HCT116 (cell line): ENCODE data around the gene GK. TPM values are rescaled to one million over a fixed set of nuclear protein-coding genes. Genes with fewer than 3 reads are reported as not detected.
A peak's percentile ranks its signal among the peaks of the same experiment; 100 is the strongest.

Source experiments
- ATAC-seq: fragments of 200-7000 bp; cut with Tn5 transposase; 2 replicates; pipeline ENCODE4 v1.9.1; 2020; ENCODE audit warnings: mild to moderate bottlenecking, moderate library complexity
- Bru-seq: library from RNA; stranded (reverse); fragments of 400-500 nt; gene quantifications from one replicate; lab custom pipeline; 2021; lab: Mats Ljungman, UMichigan
- BruChase-seq, 2 experiments: library from RNA; stranded (reverse); fragments of 400-500 nt; gene quantifications; one replicate each; lab custom pipeline; 2021; lab: Mats Ljungman, UMichigan
- BruUV-seq: library from RNA; stranded (reverse); fragments of 400-500 nt; replicated peaks from 2 replicates; lab custom pipeline; 2021; lab: Mats Ljungman, UMichigan
- CTCF ChIA-PET: fragments of 300-600 bp; sonication (Branson Sonifier 250); formaldehyde crosslinking; loops from one replicate; lab custom pipeline; 2021; ENCODE audit warnings: antibody characterized with exemption; lab: Charles Lee
- POLR2A ChIA-PET: fragments of 300-600, 350-600 bp; sonication (Branson Sonifier 250); formaldehyde crosslinking; loops from one replicate; lab custom pipeline; 2021; ENCODE audit warnings: antibody characterized with exemption; lab: Charles Lee
- RAD21 ChIA-PET, 2 experiments: fragments of 300-600 bp; sonication (Branson Sonifier 250); formaldehyde crosslinking; loops; one replicate each; lab custom pipeline; 2023; ENCODE audit warnings: low total read pairs in 2 of 2; ENCODE audit not compliant: uncharacterized antibody in 2 of 2, unreplicated experiment in 2 of 2, low non-redundant PET in 1 of 2; lab: Charles Lee
- DNase-seq: peaks from one replicate; pipeline ENCODE4 v3.0.0-alpha.2; 2010; ENCODE audit warnings: low read depth, low spot score
- H2AFZ ChIP-seq: fragments of 200-600 bp; shearing (Covaris generic), sonication (generic); 2 replicates; pipeline ENCODE4 v1.6.1; 2017; ENCODE audit warnings: low read depth, mixed run types, mixed read lengths, antibody characterized with exemption, low read length; ENCODE audit not compliant: poor library complexity, severe bottlenecking
- H3K27ac ChIP-seq: 2 replicates; pipeline ENCODE4 v1.5.1; 2012; ENCODE audit warnings: low read depth, low read length
- H3K27me3 ChIP-seq: fragments of 200-600 bp; sonication (generic); 2 replicates; pipeline ENCODE4 v1.6.1; 2016; ENCODE audit warnings: mixed run types, low read length, mixed read lengths; ENCODE audit not compliant: insufficient read depth
- H3K36me3 ChIP-seq, 2 experiments: fragments of 200-500 bp in 1 of 2; fragments of 200-600 bp in 1 of 2; sonication (Bioruptor generic) in 1 of 2; sonication (generic) in 1 of 2; 2 replicates each; pipeline versions ENCODE4 v1.5.1 to v1.6.1; 2014 to 2016; ENCODE audit warnings: low read length in 2 of 2, inconsistent platforms in 1 of 2, mixed read lengths in 1 of 2, mixed run types in 1 of 2; ENCODE audit not compliant: insufficient read depth in 2 of 2, control insufficient read depth in 1 of 2
- H3K4me1 ChIP-seq, 2 experiments: fragments of 200-600 bp in 1 of 2; sonication (generic) in 1 of 2; 2 replicates each; pipeline versions ENCODE4 v1.5.1 to v1.6.1; 2012 to 2017; ENCODE audit warnings: low read length in 2 of 2, inconsistent platforms in 1 of 2, mild to moderate bottlenecking in 1 of 2, mixed read lengths in 1 of 2, mixed run types in 1 of 2, moderate library complexity in 1 of 2; ENCODE audit not compliant: insufficient read depth in 2 of 2, control insufficient read depth in 1 of 2
- H3K4me2 ChIP-seq: fragments of 200-600 bp; sonication (generic); 2 replicates; pipeline ENCODE4 v1.6.1; 2017; ENCODE audit warnings: mixed run types, low read length, mixed read lengths
- H3K4me3 ChIP-seq, 2 experiments: fragments of 200-600 bp in 1 of 2; sonication (generic) in 1 of 2; replicated peaks in 1 of 2; 2 replicates each; pipeline ENCODE4 v1.5.1; 2011 to 2016; ENCODE audit warnings: low read length in 2 of 2, control low read depth in 1 of 2, low read depth in 1 of 2, mild to moderate bottlenecking in 1 of 2, mixed read lengths in 1 of 2, mixed run types in 1 of 2
- H3K79me2 ChIP-seq: fragments of 200-600 bp; sonication (generic); 2 replicates; pipeline ENCODE4 v1.6.1; 2017; ENCODE audit warnings: mild to moderate bottlenecking, mixed run types, low read length, moderate library complexity, mixed read lengths; ENCODE audit not compliant: insufficient read depth
- H3K9ac ChIP-seq: fragments of 200-600 bp; sonication (generic); 2 replicates; pipeline ENCODE4 v1.6.1; 2016; ENCODE audit warnings: low read length, mixed read lengths
- H3K9me2 ChIP-seq: fragments of 200-600 bp; sonication (generic), shearing (Covaris generic); 2 replicates; pipeline ENCODE4 v1.6.1; 2017; ENCODE audit warnings: mixed run types, mild to moderate bottlenecking, moderate library complexity; ENCODE audit not compliant: insufficient read depth
- H3K9me3 ChIP-seq, 2 experiments: fragments of 200-500 bp in 1 of 2; fragments of 200-600 bp in 1 of 2; sonication (Bioruptor generic) in 1 of 2; sonication (generic) in 1 of 2; 2 replicates each; pipeline ENCODE4 v1.6.1; 2014 to 2017; ENCODE audit warnings: low read length in 2 of 2, mixed read lengths in 2 of 2, inconsistent platforms in 1 of 2, low read depth in 1 of 2, mild to moderate bottlenecking in 1 of 2, mixed run types in 1 of 2, moderate library complexity in 1 of 2; ENCODE audit not compliant: control insufficient read depth in 1 of 2, insufficient read depth in 1 of 2
- H4K20me1 ChIP-seq: fragments of 200-600 bp; sonication (generic), shearing (Covaris generic); 2 replicates; pipeline ENCODE4 v1.6.1; 2017; ENCODE audit warnings: mixed run types, mild to moderate bottlenecking, moderate library complexity; ENCODE audit not compliant: insufficient read depth
- CEBPB ChIP-seq: IDR thresholded peaks from 2 replicates; pipeline ENCODE4 v1.6.1; 2012; ENCODE audit warnings: low read depth
- EZH2 ChIP-seq: fragments of 200-600 bp; sonication (generic); IDR thresholded peaks from 2 replicates; pipeline ENCODE4 v1.6.1; 2017; ENCODE audit warnings: antibody characterized with exemption, mixed run types
- EZH2phosphoT487 ChIP-seq: fragments of 200-600 bp; IDR thresholded peaks from 2 replicates; pipeline ENCODE4 v1.6.1; 2018; ENCODE audit warnings: antibody characterized with exemption, borderline replicate concordance
- FOSL1 ChIP-seq: IDR thresholded peaks from 2 replicates; pipeline ENCODE4 v1.6.1; 2012; ENCODE audit warnings: low read depth
- MAX ChIP-seq: IDR thresholded peaks from 2 replicates; pipeline ENCODE4 v1.6.1; 2012
- SIN3A ChIP-seq: IDR thresholded peaks from 2 replicates; pipeline ENCODE4 v1.6.1; 2012; ENCODE audit warnings: low read depth
- ZBTB33 ChIP-seq: IDR thresholded peaks from 2 replicates; pipeline ENCODE4 v1.6.1; 2011; ENCODE audit warnings: mild to moderate bottlenecking, low read length, moderate library complexity; ENCODE audit not compliant: insufficient replicate concordance; ENCODE audit errors: extremely low read depth
- ZFX ChIP-seq: fragments of 450-650 bp; IDR thresholded peaks from 2 replicates; pipeline ENCODE4 v1.6.1; 2017
- intact Hi-C: fragments of 100-400 bp; cut with micrococcal nuclease; formaldehyde crosslinking; loops from 2 replicates; pipeline ENCODE4 v1.10.0; 2022
- long read RNA-seq: library from polyadenylated mRNA; unstranded; transcript quantifications from one replicate; pipeline ENCODE4 v2.0.0, GENCODE V29; 2021; ENCODE audit not compliant: unreplicated experiment
- polyA plus RNA-seq: library from polyadenylated mRNA; unstranded; fragments of >200 nt; gene quantifications from 2 replicates; pipeline ENCODE4 v1.2.1, GENCODE V29; 2012; ENCODE audit warnings: missing spikeins
- total RNA-seq: library from RNA; stranded (reverse); gene quantifications from one replicate; pipeline ENCODE4 v1.2.1, GENCODE V29; 2021; ENCODE audit not compliant: unreplicated experiment

The GK gene
- total RNA-seq (4.3 TPM), Bru-seq, nascent RNA (percentile 38 among the genes with signal in this experiment), BruChase-seq, experiment 1, labeled RNA remaining after a 6-hour chase (percentile 38 among the genes with signal in this experiment), BruChase-seq, experiment 2, labeled RNA remaining after a 2-hour chase (percentile 40 among the genes with signal in this experiment)
- 1.4 and 2.2 TPM in 2 replicates for polyA plus RNA-seq
- long read RNA-seq, transcript GK-203 (20 exons, 3,707 nt): major isoform, 11 of 23 reads
- long read RNA-seq, transcript GK-204 (19 exons, 2,063 nt): minor isoform, 6 of 23 reads
- long read RNA-seq, partial matches to known transcripts: 1 of 23 reads
- long read RNA-seq, other reads (novel, unspliced or antisense): 5 of 23 reads

- intact Hi-C loops: no loop called here
- ATAC-seq: peak; percentile 8; the same call in 1 of the 2 replicates
- RAD21 ChIA-PET: no interaction called here
- 0 out of 2 replicates have a peak within 1 kb of the TSS, but pooled peaks have one; percentile 32 for H3K27ac ChIP-seq
- no peaks in the 10 kb centered on the region for H3K27me3 ChIP-seq
- peak within 1 kb of the TSS; percentile 45 to 58 for H3K4me3 ChIP-seq
- no peak for TF ChIP-seq SIN3A
- no peak for TF ChIP-seq EZH2
- TSS peak; percentile 69 for BruUV-seq
- no peak for DNase-seq
- no peaks in the 10 kb centered on the region for H3K9me3 ChIP-seq
- POLR2A ChIA-PET: no interaction called here
- peaks cover 0 to 18% of the 10 kb centered on the region in 2 experiments; a peak in 1 of 4 replicates for H3K4me1 ChIP-seq
- peak within 1 kb of the TSS; percentile 56 for H2AFZ ChIP-seq
- H3K9ac ChIP-seq: peak within 1 kb of the TSS; percentile 56
- no peaks in the 10 kb centered on the region for H3K36me3 ChIP-seq
- no peaks in the 10 kb centered on the region for H3K79me2 ChIP-seq
- no peaks in the 10 kb centered on the region for H4K20me1 ChIP-seq
- peak within 1 kb of the TSS; percentile 83 for H3K4me2 ChIP-seq
- CTCF ChIA-PET: no interaction called here
- no peaks in the 10 kb centered on the region for H3K9me2 ChIP-seq
Measured at GRCh38 chrX:30653415-30654131, at the start of gene GK. Gene GK (plus strand): TSS chrX:30653423. CDS start chrX:30653538, 115 bp downstream.

- H3K4me3 ChIP-seq: no peak overlapping the region
- H3K27ac ChIP-seq: no peak overlapping the region
- POLR2A ChIA-PET: no interaction called here
Measured at GRCh38 chrX:30607155-30607554, 46.1 kb upstream of the GK start.

More at GRCh38 chrX:30607155-30607554, 46.1 kb upstream of the GK start:
- BruUV-seq: no TSS peak
- TF ChIP-seq EZH2phosphoT487 (no peak), FOSL1 (no peak), ZFX (no peak), CEBPB (no peak), MAX (no peak), ZBTB33 (no peak)
- H4K20me1 ChIP-seq: no peaks in the 10 kb centered on the region
- no peak for ATAC-seq
- H3K79me2 ChIP-seq: no peaks in the 10 kb centered on the region
- no peaks in the 10 kb centered on the region for H3K4me1 ChIP-seq
- no peak overlapping the region for H2AFZ ChIP-seq
- H3K9ac ChIP-seq: no peak overlapping the region
- no peak overlapping the region for H3K4me2 ChIP-seq
- ChIA-PET RAD21 (no interaction called here), CTCF (no interaction called here)
- H3K9me3 ChIP-seq: no peaks in the 10 kb centered on the region
- no peaks in the 10 kb centered on the region for H3K9me2 ChIP-seq
- DNase-seq: no peak
- H3K27me3 ChIP-seq: no peaks in the 10 kb centered on the region
- no peaks in the 10 kb centered on the region for H3K36me3 ChIP-seq
- intact Hi-C loops: no loop called here
